HG03439 (cell line): ENCODE results near the gene FAXC.
"Not testable (repeated sequence)": the region's sequence is repeated elsewhere in the genome, so short reads cannot be mapped to it uniquely, and the experiment has no call there.

Source experiments
- ATAC-seq: cut with Tn5 transposase; IDR thresholded peaks from one replicate; pipeline ENCODE4 v1.9.1; 2021; ENCODE audit warnings: mild to moderate bottlenecking, moderate library complexity; ENCODE audit not compliant: unreplicated experiment

FAXC gene

DNA sequence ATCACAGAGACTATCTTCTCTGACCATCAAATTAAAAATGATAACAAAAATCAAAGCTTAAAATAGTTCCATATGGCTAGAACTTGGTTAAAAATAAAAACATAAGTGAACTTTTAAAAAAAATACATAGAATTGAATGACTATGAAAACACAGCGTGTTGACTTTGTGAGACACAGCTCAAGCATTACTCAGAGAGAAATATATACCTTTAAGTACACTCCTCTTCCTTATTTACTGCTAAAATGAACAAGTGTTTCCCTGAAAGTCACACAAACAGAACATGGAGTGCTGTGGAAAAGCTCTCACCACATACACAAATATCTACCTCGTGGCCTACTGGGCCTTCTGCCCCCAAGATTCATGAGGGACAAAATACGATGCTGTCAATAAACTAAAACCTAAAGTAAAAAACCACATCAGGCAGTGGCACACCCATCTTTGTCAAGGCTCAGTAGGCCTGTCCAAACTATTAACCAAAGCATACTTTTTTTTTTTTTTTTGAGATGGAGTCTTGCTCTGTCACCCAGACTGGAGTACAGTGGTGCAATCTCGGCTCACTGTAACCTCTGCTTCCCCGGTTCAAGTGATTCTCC lies 7.5 kb downstream of the FAXC start:
- no peak for ATAC-seq

DNA sequence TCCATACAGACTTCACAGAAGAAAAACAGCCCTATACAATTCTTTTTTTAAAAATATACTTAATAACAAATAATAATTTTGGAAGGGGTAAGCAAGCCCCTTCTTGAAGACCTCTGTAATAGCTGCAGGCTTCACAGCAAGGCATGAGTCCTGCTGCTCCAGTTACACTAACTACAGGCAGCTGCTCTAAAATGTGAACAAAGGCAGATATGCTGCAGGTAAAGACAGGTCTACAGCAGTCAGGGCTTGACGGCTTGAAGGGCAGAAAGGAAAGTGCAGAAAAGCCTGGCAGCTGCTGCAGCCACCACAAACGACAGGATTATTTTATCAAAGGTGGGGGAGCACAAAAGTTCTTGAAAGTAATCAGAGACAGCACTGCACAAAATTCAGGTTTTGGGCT lies 11.3 kb downstream of the FAXC start:
- ATAC-seq, result no peak

DNA sequence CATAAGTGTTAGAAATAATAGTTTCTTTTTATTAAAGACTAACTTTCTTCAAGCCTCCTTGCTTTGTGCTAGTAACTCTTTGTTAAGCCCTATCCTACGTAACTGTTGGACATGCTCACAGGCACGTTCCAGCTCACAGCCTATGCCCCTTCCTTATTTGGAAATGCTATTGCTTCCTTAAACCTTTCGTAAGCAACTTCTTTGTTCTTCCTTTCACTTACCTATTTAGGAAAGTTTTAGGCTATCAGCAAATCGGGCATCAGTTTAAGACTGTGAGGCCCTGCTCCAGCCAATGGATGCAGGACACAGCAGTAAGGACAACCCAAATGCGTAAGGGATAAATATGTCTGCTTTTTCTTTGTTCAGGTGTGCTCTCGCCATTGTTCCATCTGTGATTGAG lies 14.2 kb downstream of the FAXC start:
- ATAC-seq, result not testable (repeated sequence)

GRCh38 chr6:99334526-99335127 lies 14.8 kb downstream of the FAXC start:
- ATAC-seq, result peak; percentile 39

DNA sequence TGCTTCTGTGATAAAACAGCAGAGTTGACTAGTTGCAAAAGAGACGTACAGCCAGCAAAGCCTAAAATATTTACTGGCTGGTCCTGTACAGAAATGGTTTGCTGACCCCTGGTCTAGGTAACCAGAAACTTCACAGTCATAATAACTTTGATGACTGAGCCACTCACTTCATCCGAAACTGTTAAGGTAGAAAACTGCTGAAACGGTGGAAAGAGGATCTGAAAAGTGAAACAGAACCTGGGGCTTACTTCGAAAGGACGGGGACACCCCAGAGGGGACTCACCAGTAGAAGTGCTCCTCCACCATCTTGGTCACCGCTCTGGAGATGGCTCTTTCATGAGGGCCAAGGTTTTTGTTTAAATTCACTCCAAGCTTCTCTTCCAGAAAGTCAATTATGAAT lies 16.4 kb downstream of the FAXC start:
- ATAC-seq, result peak; percentile 92

- ATAC-seq, result no peak
These were observed 17.9 kb downstream of the FAXC start for GRCh38 chr6:99331531-99331930.

GRCh38 chr6:99330159-99330558 lies 19.3 kb downstream of the FAXC start:
- peak; percentile 73 for ATAC-seq

- ATAC-seq, result no peak
These were observed 24.5 kb downstream of the FAXC start for GRCh38 chr6:99324996-99325395.

GRCh38 chr6:99318566-99318965 lies 30.9 kb downstream of the FAXC start:
- ATAC-seq, result no peak

- ATAC-seq, result no peak
These were observed 37.1 kb downstream of the FAXC start for GRCh38 chr6:99312354-99312753.

DNA sequence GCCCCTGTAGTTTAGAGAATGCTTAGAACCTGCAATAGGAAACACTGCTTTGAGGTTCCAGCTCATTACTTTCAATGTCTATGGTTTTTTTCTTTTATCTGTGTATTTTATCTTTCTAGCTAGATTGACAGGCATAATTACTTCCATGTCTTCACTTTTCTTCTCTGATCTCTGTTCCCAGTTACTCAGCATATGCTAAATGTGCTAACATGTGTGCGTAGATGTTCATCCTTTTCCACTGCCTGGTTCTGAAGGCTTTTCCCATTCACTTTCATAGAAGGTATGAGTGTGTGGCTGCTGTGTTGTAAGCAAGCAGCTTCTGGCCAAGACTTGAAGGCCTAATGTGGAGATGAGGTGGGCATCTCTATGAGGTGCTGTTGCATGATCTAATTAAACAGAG lies 38.9 kb downstream of the FAXC start:
- ATAC-seq, result no peak

- ATAC-seq, result no peak
These were observed 39.9 kb downstream of the FAXC start for GRCh38 chr6:99309557-99309956.

- no peak for ATAC-seq
These were observed 40.7 kb downstream of the FAXC start for GRCh38 chr6:99308788-99309187.

DNA sequence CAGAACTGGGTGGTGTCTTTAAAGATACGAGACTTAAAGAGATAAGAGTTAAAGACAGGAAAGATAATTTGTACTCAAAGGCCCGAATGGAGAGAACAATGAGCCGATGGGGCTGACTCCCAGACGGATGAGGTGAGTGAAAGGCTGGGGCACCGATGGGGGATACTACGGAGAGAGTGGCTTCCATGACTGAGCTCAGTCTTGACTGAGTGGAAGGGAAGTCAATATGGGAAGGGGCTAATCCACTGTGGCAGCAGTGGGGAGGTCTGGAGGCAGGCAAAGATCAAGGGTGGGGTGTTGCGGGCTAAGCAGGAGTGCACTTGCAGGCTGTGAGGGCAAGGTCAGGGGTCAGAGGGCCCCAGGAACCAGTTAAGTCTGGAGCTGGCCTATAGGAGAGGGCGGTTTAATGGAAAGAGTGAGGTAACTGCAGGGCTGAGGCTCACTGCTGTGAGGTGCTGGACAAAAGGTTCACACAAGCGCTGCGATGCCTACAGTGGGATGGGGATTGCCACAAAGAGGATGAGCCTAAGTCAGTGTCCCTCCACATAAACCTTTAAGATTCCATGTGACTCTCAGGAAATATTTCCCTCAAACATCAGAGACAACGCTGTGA lies 42.1 kb downstream of the FAXC start:
- ATAC-seq, result no peak

DNA sequence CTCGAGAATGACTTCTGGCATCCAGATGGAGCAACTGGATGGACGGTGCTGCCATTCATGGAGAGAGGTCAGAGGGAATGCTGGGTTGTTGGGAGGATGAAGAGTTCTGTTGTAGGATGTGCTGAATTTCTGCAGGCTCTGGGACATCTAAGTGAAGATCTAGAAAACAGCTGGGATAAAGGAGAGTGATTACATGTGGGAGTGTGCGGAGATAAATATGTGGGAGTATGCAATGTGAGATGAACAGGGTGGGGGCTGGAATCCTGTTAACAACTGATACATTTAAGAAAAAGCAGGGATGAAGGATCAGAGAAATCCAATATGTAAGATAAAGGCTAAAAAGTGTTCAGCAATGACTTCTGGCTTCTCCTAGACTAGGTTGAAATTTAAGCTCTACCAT lies 43.1 kb downstream of the FAXC start:
- no peak for ATAC-seq

- ATAC-seq, result no peak
These were observed 44.4 kb downstream of the FAXC start for GRCh38 chr6:99305021-99305554.

DNA sequence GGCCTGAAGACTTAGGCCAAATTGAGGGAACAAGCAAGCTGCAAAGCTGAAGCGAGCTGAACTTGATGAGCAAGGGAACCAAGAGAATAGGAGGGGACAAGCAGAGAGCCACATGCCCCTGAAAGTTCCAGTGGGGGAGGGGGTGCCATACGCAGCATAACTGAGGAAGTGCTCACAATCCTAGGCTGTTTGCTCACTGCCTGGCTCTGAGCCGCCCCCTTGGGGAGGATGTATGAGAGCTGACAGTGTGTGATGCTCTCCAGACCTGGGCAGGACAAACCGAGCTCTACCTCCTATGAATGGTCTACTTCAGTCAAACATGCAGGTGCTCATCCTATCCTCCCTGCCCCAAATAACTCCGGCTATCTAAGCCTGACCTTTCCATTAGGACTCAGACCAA lies 52.1 kb downstream of the FAXC start:
- no peak for ATAC-seq

DNA sequence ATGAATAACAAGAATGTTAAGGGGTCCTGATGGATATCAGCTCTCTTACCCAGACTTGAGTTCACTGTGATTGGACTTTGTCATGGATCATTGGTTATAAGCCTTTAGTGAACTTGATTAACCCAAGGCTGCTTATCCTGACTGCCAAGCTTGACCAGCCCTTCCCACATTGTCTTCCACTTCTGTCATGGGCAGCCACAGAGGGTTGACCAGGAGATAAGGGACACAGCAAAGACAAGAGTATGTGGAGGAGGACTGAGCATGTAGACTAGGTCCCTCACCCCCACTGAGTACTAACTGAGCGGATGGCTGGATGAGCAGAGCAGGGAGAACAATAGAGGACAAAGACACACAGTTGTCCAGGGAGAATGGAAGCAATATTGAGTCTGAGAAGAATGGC lies 52.5 kb downstream of the FAXC start:
- ATAC-seq, result no peak

DNA sequence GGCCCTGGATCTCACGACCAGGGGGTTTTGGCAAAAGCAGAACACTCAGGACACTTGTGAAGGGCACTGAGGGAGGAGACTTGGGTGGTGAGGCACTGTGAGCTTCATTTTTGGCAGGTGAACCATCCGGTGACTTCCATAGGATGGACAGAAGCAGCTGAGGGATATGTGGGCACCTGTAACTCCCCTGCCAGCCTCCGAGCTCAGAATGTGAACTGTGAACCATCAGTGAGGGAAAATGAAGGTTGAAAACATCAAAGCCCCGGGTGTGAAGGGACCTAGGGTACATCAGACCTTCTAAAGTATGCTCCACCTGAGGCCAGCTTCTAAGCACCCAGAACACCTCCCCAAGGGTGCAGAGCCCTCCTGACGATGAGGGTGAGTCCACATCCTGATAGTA lies 53.2 kb downstream of the FAXC start:
- no peak for ATAC-seq

- ATAC-seq, result no peak
These were observed 54.2 kb downstream of the FAXC start for GRCh38 chr6:99295276-99295675.

- no peak for ATAC-seq
These were observed 54.7 kb downstream of the FAXC start for GRCh38 chr6:99294786-99295185.

GRCh38 chr6:99289701-99290100 lies 59.8 kb downstream of the FAXC start:
- no peak for ATAC-seq
